CD4-positive, alpha-beta T cell treated with Interleukin-15 for 4 hours (primary cell): ENCODE results near the gene VAMP1.

Source experiments
- DNase-seq: peaks from one replicate; pipeline ENCODE4 v3.0.0-alpha.2; 2020; ENCODE audit warnings: low spot score

The VAMP1 gene

GRCh38 chr12:6425590-6426531 lies 44.6 kb downstream of the VAMP1 start:
- DNase-seq: no peak

- no peak for DNase-seq
These were observed 45.6 kb downstream of the VAMP1 start for GRCh38 chr12:6424866-6425265.

- no peak for DNase-seq
These were observed 46.5 kb downstream of the VAMP1 start for GRCh38 chr12:6424008-6424347.

GRCh38 chr12:6423267-6424007 lies 47.0 kb downstream of the VAMP1 start:
- DNase-seq: peak; percentile 88

- DNase-seq: no peak
These were observed 50.1 kb downstream of the VAMP1 start for GRCh38 chr12:6420364-6420763.

GRCh38 chr12:6418796-6419195 lies 51.7 kb downstream of the VAMP1 start:
- DNase-seq: no peak

- DNase-seq: no peak
These were observed 53.9 kb downstream of the VAMP1 start for GRCh38 chr12:6416596-6416995.
